DND-41 (cell line): ENCODE results near the gene DLL3.

Source experiments
- ATAC-seq: fragments of 200-7000 bp; cut with Tn5 transposase; 3 replicates; pipeline ENCODE4 v1.9.1; 2021; ENCODE audit warnings: low read depth; ENCODE audit not compliant: insufficient read depth
- DNase-seq: peaks from one replicate; pipeline ENCODE4 v3.0.0-alpha.2; 2020
- H2AFZ ChIP-seq: 2 replicates; pipeline ENCODE4 v1.6.0; 2012; ENCODE audit warnings: low read depth, low read length
- H3K27ac ChIP-seq: 2 replicates; pipeline ENCODE4 v1.5.1; 2012; ENCODE audit warnings: low read length, inconsistent platforms
- H3K27me3 ChIP-seq: fragments of 200-600 bp; sonication (generic); 2 replicates; pipeline ENCODE4 v1.6.0; 2012; ENCODE audit warnings: low read length, mild to moderate bottlenecking, inconsistent platforms; ENCODE audit not compliant: insufficient read depth, poor library complexity
- H3K36me3 ChIP-seq: 2 replicates; pipeline ENCODE4 v1.5.1; 2012; ENCODE audit warnings: low read length, inconsistent platforms; ENCODE audit not compliant: insufficient read depth
- H3K4me1 ChIP-seq: 2 replicates; pipeline ENCODE4 v1.5.1; 2012; ENCODE audit warnings: mild to moderate bottlenecking, low read length; ENCODE audit not compliant: insufficient read depth
- H3K4me2 ChIP-seq: 2 replicates; pipeline ENCODE4 v1.6.0; 2012; ENCODE audit warnings: mild to moderate bottlenecking, moderate library complexity, low read length, inconsistent platforms; ENCODE audit not compliant: insufficient read depth
- H3K4me3 ChIP-seq, 2 experiments: fragments of 200-600 bp in 1 of 2; shearing (Covaris generic) in 1 of 2; 2 replicates each; pipeline ENCODE4 v1.5.1; 2012 to 2016; ENCODE audit warnings: inconsistent platforms in 2 of 2, low read length in 2 of 2, mild to moderate bottlenecking in 2 of 2, low read depth in 1 of 2, moderate library complexity in 1 of 2
- H3K79me2 ChIP-seq: 2 replicates; pipeline ENCODE4 v1.6.0; 2012; ENCODE audit warnings: low read length, inconsistent platforms; ENCODE audit not compliant: insufficient read depth
- H3K9ac ChIP-seq: 2 replicates; pipeline ENCODE4 v1.6.0; 2012; ENCODE audit warnings: low read depth, mild to moderate bottlenecking, inconsistent platforms, low read length, moderate library complexity
- H3K9me3 ChIP-seq: 2 replicates; pipeline ENCODE4 v1.5.1; 2012; ENCODE audit warnings: low read length, moderate library complexity, mild to moderate bottlenecking, inconsistent platforms; ENCODE audit not compliant: insufficient read depth, severe bottlenecking
- H4K20me1 ChIP-seq: 2 replicates; pipeline ENCODE4 v1.6.0; 2012; ENCODE audit warnings: low read length; ENCODE audit not compliant: insufficient read depth
- CTCF ChIP-seq: IDR thresholded peaks from 2 replicates; pipeline ENCODE4 v1.5.1; 2012; ENCODE audit warnings: borderline replicate concordance, low read length, moderate library complexity, mild to moderate bottlenecking; ENCODE audit not compliant: poor library complexity, severe bottlenecking; ENCODE audit errors: extremely low read depth
- EZH2 ChIP-seq: IDR thresholded peaks from 3 replicates; pipeline ENCODE4 v1.6.1; 2012; ENCODE audit warnings: borderline replicate concordance, low read depth, mild to moderate bottlenecking, moderate library complexity, low read length, inconsistent platforms; ENCODE audit not compliant: severe bottlenecking

Gene DLL3

DNA sequence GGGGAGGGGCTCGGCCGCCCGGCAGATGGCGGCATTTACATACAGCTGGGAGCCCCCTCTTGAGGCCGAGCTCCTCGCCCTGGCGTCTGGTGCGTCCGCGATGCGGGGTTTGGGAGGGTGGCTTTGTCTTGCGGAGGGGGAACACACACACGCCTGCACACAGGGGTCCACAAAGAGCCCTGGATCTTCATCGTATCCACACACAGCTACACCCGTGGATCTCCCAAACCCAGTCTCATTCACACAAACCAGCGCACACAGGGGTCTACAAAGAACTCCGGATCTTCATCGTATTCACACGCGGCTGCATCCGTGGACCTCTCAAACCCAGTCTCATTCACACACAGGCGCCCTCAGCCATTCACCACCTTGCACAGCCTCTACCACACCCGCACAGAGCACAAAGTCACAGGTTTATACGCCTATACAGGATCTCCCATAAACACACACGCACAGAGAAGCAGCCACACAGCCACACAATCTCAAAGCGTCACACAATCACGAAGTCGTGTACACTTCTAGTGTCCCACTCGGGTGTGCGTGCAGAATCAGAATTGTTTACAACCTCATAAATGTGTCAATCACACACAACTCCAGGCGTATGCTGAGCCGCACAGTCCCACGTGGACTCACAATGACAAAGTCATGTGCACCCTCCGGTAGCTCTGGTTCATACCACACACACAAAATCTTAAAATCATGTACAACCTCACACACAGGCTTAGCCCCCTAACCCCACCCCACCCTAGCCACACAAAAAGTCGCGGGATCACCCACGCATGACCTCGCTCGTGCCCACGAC lies 550 bp upstream of the DLL3 start:
- Histone ChIP-seq H4K20me1 (no peaks in the 10 kb centered on the region), H2AFZ (no peak overlapping the region), H3K36me3 (no peaks in the 10 kb centered on the region), H3K27me3 (peaks cover 20% of the 10 kb centered on the region), H3K4me3 (no peak overlapping the region), H3K4me1 (peaks cover 5% of the 10 kb centered on the region), H3K9ac (no peak overlapping the region), H3K79me2 (no peaks in the 10 kb centered on the region), H3K4me2 (0 out of 2 replicates have a peak overlapping the region, but pooled peaks have one; percentile 6), H3K27ac (no peak overlapping the region), H3K9me3 (no peaks in the 10 kb centered on the region)
- TF ChIP-seq EZH2 (peak; percentile 70), CTCF (peak; percentile 53)
- DNase-seq = peak; percentile 25
- ATAC-seq = peak; percentile 50; the same call in 2 of the 3 replicates

DNA sequence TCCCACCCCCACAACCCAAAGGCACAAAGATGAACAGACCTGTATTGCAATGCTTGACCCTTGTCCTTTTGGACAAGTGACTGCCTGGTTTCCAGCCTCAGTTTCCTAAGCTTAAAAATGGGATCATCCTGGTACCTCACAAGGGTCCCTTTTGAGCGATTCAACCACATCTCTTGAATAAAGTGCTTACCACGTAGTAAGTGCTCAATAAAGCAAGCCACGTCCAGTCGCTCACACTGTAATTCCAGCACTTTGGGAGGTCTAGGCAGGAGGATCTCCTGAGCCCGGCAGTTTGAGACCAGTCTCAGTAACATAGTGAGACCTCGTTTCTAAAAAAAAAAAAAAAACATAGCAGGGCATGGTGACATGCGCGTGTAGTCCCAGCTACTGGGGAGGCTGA lies 1.2 kb downstream of the DLL3 start:
- no peak for TF ChIP-seq CTCF
- no peak for TF ChIP-seq EZH2
- Histone ChIP-seq H4K20me1 (no peaks in the 10 kb centered on the region), H3K4me2 (no peak overlapping the region), H3K9me3 (no peaks in the 10 kb centered on the region), H3K27me3 (peaks cover 20% of the 10 kb centered on the region), H3K9ac (no peak overlapping the region), H3K4me3 (no peak overlapping the region), H3K27ac (no peak overlapping the region), H2AFZ (no peak overlapping the region), H3K36me3 (no peaks in the 10 kb centered on the region), H3K4me1 (peaks cover 5% of the 10 kb centered on the region), H3K79me2 (no peaks in the 10 kb centered on the region)
- no peak for DNase-seq
- no peak for ATAC-seq

DNA sequence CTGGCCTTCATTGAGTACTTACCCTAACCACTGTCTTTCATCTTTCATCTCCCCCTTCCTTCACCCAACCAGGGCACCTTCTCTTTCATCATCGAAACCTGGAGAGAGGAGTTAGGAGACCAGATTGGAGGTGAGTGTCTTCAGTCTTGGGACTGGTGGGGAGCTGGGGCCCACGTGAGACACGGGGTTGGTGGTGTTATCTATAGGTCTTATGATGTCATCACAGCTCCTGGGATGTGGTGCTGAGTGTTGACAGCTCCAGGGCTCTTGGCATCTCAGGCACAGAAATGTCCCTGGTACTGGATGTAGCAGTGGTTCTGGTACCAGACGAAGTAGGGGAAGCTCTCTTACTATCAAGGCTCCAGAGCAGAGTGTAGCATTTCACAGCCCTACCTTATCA lies 1.8 kb downstream of the DLL3 start:
- Histone ChIP-seq H3K4me2 (no peak overlapping the region), H3K9me3 (no peaks in the 10 kb centered on the region), H2AFZ (no peak overlapping the region), H3K9ac (no peak overlapping the region), H4K20me1 (no peaks in the 10 kb centered on the region), H3K36me3 (no peaks in the 10 kb centered on the region), H3K27ac (no peak overlapping the region), H3K79me2 (no peaks in the 10 kb centered on the region), H3K4me3 (no peak overlapping the region), H3K27me3 (peaks cover 20% of the 10 kb centered on the region), H3K4me1 (peaks cover 5% of the 10 kb centered on the region)
- TF ChIP-seq EZH2 (no peak), CTCF (no peak)
- ATAC-seq (no peak), DNase-seq (no peak)
